Caco-2 (cell line): ENCODE results near the gene C3. TPM values are rescaled to one million over a fixed set of nuclear protein-coding genes. Genes with fewer than 3 reads are reported as not detected.

ENCODE experiments used
- BruUV-seq: library from RNA; stranded (reverse); fragments of 400-500 nt; replicated peaks from 2 replicates; lab custom pipeline; 2021; lab: Mats Ljungman, UMichigan
- CTCF ChIA-PET: fragments of 300-600 bp; sonication (Branson Sonifier 250); formaldehyde crosslinking; loops from one replicate; lab custom pipeline; 2022; ENCODE audit warnings: antibody characterized with exemption; lab: Charles Lee
- POLR2A ChIA-PET: fragments of 300-600 bp; sonication (Branson Sonifier 250); formaldehyde crosslinking; loops from one replicate; lab custom pipeline; 2022; ENCODE audit warnings: antibody characterized with exemption; lab: Charles Lee
- DNase-seq, 2 experiments: peaks; one replicate each; pipeline versions ENCODE4 v3.0.0 to v3.0.0-alpha.2; 2020 to 2022
- H3K27me3 ChIP-seq: replicated peaks from 2 replicates; pipeline ENCODE4 v1.6.0; 2011; ENCODE audit warnings: low read length; ENCODE audit not compliant: control insufficient read depth, insufficient read depth
- H3K36me3 ChIP-seq: 2 replicates; pipeline ENCODE4 v1.5.1; 2011; ENCODE audit warnings: low read length; ENCODE audit not compliant: control insufficient read depth, insufficient read depth
- H3K4me1 ChIP-seq: fragments of 250-450 bp; sonication (Bioruptor Pico); 2 replicates; pipeline ENCODE4 v1.5.1; 2020; ENCODE audit warnings: mild to moderate bottlenecking
- H3K4me3 ChIP-seq: 2 replicates; pipeline ENCODE4 v1.5.1; 2011; ENCODE audit warnings: low read depth, mild to moderate bottlenecking, control low read depth, low read length
- H3K9me3 ChIP-seq: fragments of 250-450 bp; sonication (Bioruptor Pico); 2 replicates; pipeline ENCODE4 v1.5.1; 2020; ENCODE audit warnings: mild to moderate bottlenecking, moderate library complexity
- H3K27ac Mint-ChIP-seq: one replicate; pipeline ENCODE4 v1.8.0; 2022; ENCODE audit warnings: mixed read lengths; ENCODE audit not compliant: unreplicated experiment
- H3K27me3 Mint-ChIP-seq: one replicate; pipeline ENCODE4 v1.8.0; 2022; ENCODE audit warnings: mixed read lengths; ENCODE audit not compliant: insufficient read depth, unreplicated experiment
- H3K36me3 Mint-ChIP-seq: one replicate; pipeline ENCODE4 v1.8.0; 2022; ENCODE audit warnings: mild to moderate bottlenecking, mixed read lengths; ENCODE audit not compliant: insufficient read depth, unreplicated experiment
- H3K4me1 Mint-ChIP-seq: one replicate; pipeline ENCODE4 v1.8.0; 2022; ENCODE audit warnings: low read depth, mixed read lengths; ENCODE audit not compliant: unreplicated experiment
- H3K4me3 Mint-ChIP-seq: one replicate; pipeline ENCODE4 v1.8.0; 2022; ENCODE audit warnings: mild to moderate bottlenecking, moderate library complexity, mixed read lengths; ENCODE audit not compliant: unreplicated experiment
- H3K9me3 Mint-ChIP-seq: one replicate; pipeline ENCODE4 v1.8.0; 2022; ENCODE audit warnings: mixed read lengths; ENCODE audit not compliant: unreplicated experiment
- CTCF ChIP-seq, 2 experiments: fragments of 200-600 bp in 1 of 2; IDR thresholded peaks; 1 replicate in 1 of 2; 2 replicates in 1 of 2; pipeline versions ENCODE4 v1.5.1 to v1.8.0; 2011 to 2022; ENCODE audit warnings: antibody characterized with exemption in 1 of 2, control low read depth in 1 of 2, inconsistent platforms in 1 of 2, low read depth in 1 of 2, low read length in 1 of 2, mild to moderate bottlenecking in 1 of 2, moderate library complexity in 1 of 2; ENCODE audit not compliant: insufficient read depth in 1 of 2, severe bottlenecking in 1 of 2, unreplicated experiment in 1 of 2
- intact Hi-C: fragments of 100-400 bp; cut with micrococcal nuclease; formaldehyde crosslinking; loops from one replicate; pipeline ENCODE4 v1.10.0; 2022; ENCODE audit not compliant: unreplicated experiment
- total RNA-seq: library from RNA; stranded (reverse); gene quantifications from 2 replicates; pipeline ENCODE4 v1.2.3, GENCODE V29; 2022

C3 gene
- total RNA-seq, 1 experiment from 2014 or later, result 21.7 TPM

- Mint-ChIP-seq H3K27me3 (no peaks in the 10 kb centered on the region), H3K9me3 (no peaks in the 10 kb centered on the region), H3K36me3 (peaks cover 11% of the 10 kb centered on the region), H3K4me1 (peaks cover 3% of the 10 kb centered on the region), H3K27ac (no peak overlapping the region), H3K4me3 (no peak overlapping the region)
- intact Hi-C loops, result no loop called here
- Histone ChIP-seq H3K4me1 (peaks cover 2% of the 10 kb centered on the region; the same call in 1 of the 2 replicates), H3K4me3 (no peak overlapping the region), H3K27me3 (no peaks in the 10 kb centered on the region), H3K36me3 (no peaks in the 10 kb centered on the region; the same call in 1 of the 2 replicates), H3K9me3 (no peaks in the 10 kb centered on the region)
- POLR2A ChIA-PET, result no interaction called here
- CTCF ChIA-PET, result no interaction called here
- TF ChIP-seq CTCF (IDR thresholded peaks at IDR 0.05; ENCODE audit: insufficient read depth in 1 of 2, low read depth in 1 of 2, low read length in 1 of 2, severe bottlenecking in 1 of 2, unreplicated experiment in 1 of 2), result no peak
- DNase-seq, result no peak
- no TSS peak for BruUV-seq
Observed at GRCh38 chr19:6730941-6731670, 10.7 kb upstream of the C3 start.

DNA sequence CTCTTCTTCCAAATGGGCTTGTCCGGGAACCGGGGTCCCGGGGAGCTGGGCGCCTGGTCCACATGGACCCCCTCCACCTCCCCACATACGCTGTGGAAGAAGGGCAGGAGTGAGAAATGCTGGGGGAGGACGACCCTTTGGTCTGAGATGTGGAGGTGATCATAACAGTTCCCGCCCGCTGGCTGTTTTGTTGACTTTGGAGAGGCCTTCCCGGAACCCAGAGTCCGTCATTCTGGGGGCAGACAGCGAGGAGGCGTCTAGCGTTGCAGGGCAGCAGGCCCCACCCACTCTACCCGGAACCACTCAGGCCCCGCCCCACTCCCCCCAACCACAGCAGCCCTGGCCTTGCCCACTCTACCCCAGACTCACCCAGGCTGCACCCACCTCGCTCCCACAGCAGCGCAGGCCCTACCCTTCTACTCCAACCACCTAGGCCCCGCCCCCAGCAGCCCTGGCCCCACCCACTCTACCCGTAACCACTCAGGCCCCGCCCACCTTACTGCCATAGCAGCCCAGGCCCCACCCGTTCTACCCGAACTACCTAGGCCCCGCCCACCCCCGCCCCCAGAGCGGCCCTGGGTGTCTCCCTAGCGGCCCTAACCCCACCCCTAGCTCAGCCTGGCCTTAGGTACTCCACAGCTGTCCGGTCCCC is 9.8 kb upstream of the C3 start:
- no peaks in the 10 kb centered on the region for H3K9me3 ChIP-seq
- no peaks in the 10 kb centered on the region for H3K27me3 ChIP-seq
- H3K4me1 Mint-ChIP-seq, result no peaks in the 10 kb centered on the region
- no peak overlapping the region for H3K4me3 ChIP-seq
- ChIA-PET CTCF (no interaction called here), POLR2A (no interaction called here)
- no peaks in the 10 kb centered on the region; the same call in 1 of the 2 replicates for H3K36me3 ChIP-seq
- no TSS peak for BruUV-seq
- H3K4me1 ChIP-seq, result no peaks in the 10 kb centered on the region
- no peak overlapping the region for H3K4me3 Mint-ChIP-seq
- H3K9me3 Mint-ChIP-seq, result no peaks in the 10 kb centered on the region
- H3K36me3 Mint-ChIP-seq, result peaks cover 11% of the 10 kb centered on the region
- no peaks in the 10 kb centered on the region for H3K27me3 Mint-ChIP-seq
- TF ChIP-seq CTCF (IDR thresholded peaks at IDR 0.05; ENCODE audit: insufficient read depth in 1 of 2, low read depth in 1 of 2, low read length in 1 of 2, severe bottlenecking in 1 of 2, unreplicated experiment in 1 of 2), result no peak
- DNase-seq, result no peak
- no peak overlapping the region for H3K27ac Mint-ChIP-seq
- intact Hi-C loops, result no loop called here

- H3K27me3 Mint-ChIP-seq, result no peaks in the 10 kb centered on the region
- CTCF ChIA-PET, result interaction anchor here (1.1 kb wide), 1 partner anchor 8 kb away, joined by 3 read pairs; the partner anchor contains the start of gene GPR108
- H3K27ac Mint-ChIP-seq, result peak overlapping the region; percentile 46
- intact Hi-C loops, result no loop called here
- Histone ChIP-seq H3K27me3 (no peaks in the 10 kb centered on the region), H3K9me3 (no peaks in the 10 kb centered on the region), H3K4me3 (no peak overlapping the region), H3K36me3 (no peaks in the 10 kb centered on the region; the same call in 1 of the 2 replicates), H3K4me1 (no peaks in the 10 kb centered on the region)
- no peak for DNase-seq
- no TSS peak for BruUV-seq
- H3K4me1 Mint-ChIP-seq, result no peaks in the 10 kb centered on the region
- no peaks in the 10 kb centered on the region for H3K9me3 Mint-ChIP-seq
- no peak overlapping the region for H3K4me3 Mint-ChIP-seq
- no peak for TF ChIP-seq CTCF (IDR thresholded peaks at IDR 0.05; ENCODE audit: insufficient read depth in 1 of 2, low read depth in 1 of 2, low read length in 1 of 2, severe bottlenecking in 1 of 2, unreplicated experiment in 1 of 2)
- H3K36me3 Mint-ChIP-seq, result peaks cover 11% of the 10 kb centered on the region
- POLR2A ChIA-PET, result no interaction called here
Observed at GRCh38 chr19:6729573-6730152, 9.2 kb upstream of the C3 start.
